T-cell (primary cell): ENCODE data around the gene COL23A1. TPM values are rescaled to one million over a fixed set of nuclear protein-coding genes. Genes with fewer than 3 reads are reported as not detected.

ENCODE experiments used
- ATAC-seq, 4 experiments: fragments of 200-7000 bp in 3 of 4; fragments of 150-1000 bp in 1 of 4; cut with Tn5 transposase; replicated peaks in 1 of 4; 1 replicate in 3 of 4; 2 replicates in 1 of 4; pipeline ENCODE4 v1.10.0; 2021; ENCODE audit warnings: moderate library complexity in 3 of 4, mild to moderate bottlenecking in 2 of 4, moderate number of reproducible peaks in 1 of 4
- CTCF ChIA-PET, 2 donors: fragments of 300-600 bp; sonication (Branson Sonifier 250); formaldehyde crosslinking; loops; one replicate each; lab custom pipeline; 2022; ENCODE audit warnings: antibody characterized with exemption in 2 of 2; lab: Charles Lee
- POLR2A ChIA-PET, 2 donors: fragments of 300-600 bp; sonication (Branson Sonifier 250); formaldehyde crosslinking; loops; one replicate each; lab custom pipeline; 2022; ENCODE audit warnings: antibody characterized with exemption in 2 of 2; lab: Charles Lee
- DNase-seq, 35 experiments: peaks; one replicate each; pipeline versions ENCODE4 v3.0.0 to v3.0.0-alpha.2; 2013 to 2023
- H3K27ac ChIP-seq: one replicate; pipeline ENCODE4 v1.5.1; 2013; ENCODE audit warnings: low read length
- H3K27me3 ChIP-seq, 2 experiments: replicated peaks in 1 of 2; 1 replicate in 1 of 2; 2 replicates in 1 of 2; pipeline versions ENCODE4 v1.6.1 to v1.7.0; 2013; ENCODE audit warnings: low read length in 1 of 2, mixed read lengths in 1 of 2; ENCODE audit not compliant: control insufficient read depth in 2 of 2, insufficient read depth in 2 of 2; ENCODE audit errors: extremely low read depth in 1 of 2
- H3K36me3 ChIP-seq, 2 donors: 1 replicate in 1 of 2; 2 replicates in 1 of 2; pipeline versions ENCODE4 v1.6.1 to v1.7.0; 2013; ENCODE audit warnings: low read length in 1 of 2; ENCODE audit not compliant: control insufficient read depth in 2 of 2, insufficient read depth in 1 of 2; ENCODE audit errors: extremely low read depth in 1 of 2
- H3K4me1 ChIP-seq, 2 experiments: 1 replicate in 1 of 2; 2 replicates in 1 of 2; pipeline versions ENCODE4 v1.6.1 to v1.7.0; 2013; ENCODE audit warnings: low read length in 2 of 2, mixed read lengths in 1 of 2; ENCODE audit not compliant: insufficient read depth in 2 of 2, control insufficient read depth in 1 of 2; ENCODE audit errors: extremely low read depth in 1 of 2
- H3K4me3 ChIP-seq, 2 donors: 1 replicate in 1 of 2; 2 replicates in 1 of 2; pipeline versions ENCODE4 v1.5.1 to v1.7.0; 2013; ENCODE audit warnings: mild to moderate bottlenecking in 2 of 2, low read length in 1 of 2, moderate library complexity in 1 of 2; ENCODE audit not compliant: control insufficient read depth in 1 of 2; ENCODE audit errors: extremely low read depth in 1 of 2
- H3K9me3 ChIP-seq: 2 replicates; pipeline ENCODE4 v1.7.0; 2013
- H3K27ac Mint-ChIP-seq, 2 donors: one replicate each; pipeline ENCODE4 v1.8.0; 2020 to 2021; ENCODE audit warnings: mild to moderate bottlenecking in 2 of 2, mixed read lengths in 2 of 2
- H3K27me3 Mint-ChIP-seq, 2 donors: one replicate each; pipeline ENCODE4 v1.8.0; 2021 to 2022; ENCODE audit warnings: mixed read lengths in 2 of 2
- H3K36me3 Mint-ChIP-seq: one replicate; pipeline ENCODE4 v1.8.0; 2021; ENCODE audit warnings: mixed read lengths
- H3K4me1 Mint-ChIP-seq, 3 donors: one replicate each; pipeline ENCODE4 v1.8.0; 2020 to 2022; ENCODE audit warnings: mixed read lengths in 3 of 3, mild to moderate bottlenecking in 1 of 3
- H3K4me3 Mint-ChIP-seq, 3 donors: one replicate each; pipeline ENCODE4 v1.8.0; 2020 to 2022; ENCODE audit warnings: mild to moderate bottlenecking in 3 of 3, mixed read lengths in 3 of 3, moderate library complexity in 3 of 3
- H3K9me3 Mint-ChIP-seq, 3 donors: one replicate each; pipeline ENCODE4 v1.8.0; 2020 to 2022; ENCODE audit warnings: mixed read lengths in 3 of 3
- WGBS: methylation state at CpG from one replicate; pipeline ENCODE4 v1.1.5; 2013; ENCODE audit warnings: missing lambda C conversion rate; ENCODE audit not compliant: insufficient coverage; 5-methylcytosine and 5-hydroxymethylcytosine counted together
- total RNA-seq, 35 experiments: library from RNA in 6 of 35; stranded (reverse) in 6 of 35; fragments of 120-200 nt in 1 of 35; gene quantifications; one replicate each; pipeline versions ENCODE4 v1.2.1 to v1.2.4 and lab custom pipeline; 2013 to 2026

The COL23A1 gene
- total RNA-seq, 5 donors from 2014 or later (not counting 1 experiment from before 2014, with no cell fraction given) = 0.07 to 0.13 TPM; not detected in 3

DNA sequence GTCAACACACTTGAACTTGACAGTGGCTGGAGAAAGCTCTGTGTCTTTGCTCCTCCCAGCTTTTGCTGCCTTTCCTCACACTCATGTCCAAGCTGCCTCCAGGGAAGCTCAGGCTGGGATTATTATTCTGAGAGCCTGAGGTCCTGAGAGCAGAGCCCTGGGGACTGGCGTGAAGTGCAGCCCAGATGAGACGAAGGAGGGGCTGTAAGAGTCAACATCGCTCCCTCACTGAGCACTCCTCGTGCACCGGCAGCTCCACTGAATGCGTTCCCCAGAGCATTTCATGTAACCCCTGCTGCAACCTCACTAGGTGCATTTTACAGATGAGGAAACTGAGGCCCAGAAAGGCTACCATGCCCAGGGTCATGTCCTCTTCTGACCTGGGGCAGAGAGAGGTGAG, 294.1 kb downstream of the COL23A1 start:
- no peak overlapping the region for H3K27ac Mint-ChIP-seq
- CTCF ChIA-PET = no interaction called here

DNA sequence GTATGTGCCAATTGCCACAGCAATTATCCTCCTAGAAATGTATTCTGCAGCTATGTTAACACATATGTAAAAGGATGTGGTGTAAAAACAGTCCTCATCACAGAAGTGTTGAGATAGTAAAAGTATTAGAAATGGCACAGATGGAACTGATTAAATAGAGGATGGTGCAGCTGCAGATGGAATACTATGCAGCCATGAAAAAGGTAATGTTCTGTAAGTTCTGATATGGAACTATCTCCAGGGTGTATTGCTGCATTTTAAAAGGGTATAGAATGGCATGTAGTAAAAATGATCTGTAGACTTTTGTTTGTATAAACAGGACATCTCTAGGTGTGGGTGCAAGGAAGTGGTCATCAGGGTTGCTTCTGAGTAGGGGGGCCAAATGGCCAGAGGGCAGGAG, 294.6 kb downstream of the COL23A1 start:
- ATAC-seq (no peak), DNase-seq (no peak)
- Histone ChIP-seq H3K4me3 (no peak overlapping the region), H3K27me3 (peaks cover 0 to 33% of the 10 kb centered on the region in 2 experiments), H3K4me1 (no peaks in the 10 kb centered on the region), H3K36me3 (no peaks in the 10 kb centered on the region), H3K9me3 (no peaks in the 10 kb centered on the region), H3K27ac (no peak overlapping the region)
- Mint-ChIP-seq H3K27ac (no peak overlapping the region), H3K4me3 (no peak overlapping the region), H3K4me1 (no peaks in the 10 kb centered on the region), H3K36me3 (no peaks in the 10 kb centered on the region), H3K9me3 (peaks cover 0 to 5% (median 0%) of the 10 kb centered on the region in 3 donors), H3K27me3 (peaks cover 8 to 14% of the 10 kb centered on the region in 2 donors)
- ChIA-PET POLR2A (no interaction called here), CTCF (no interaction called here)

More for the DNA sequence above, 294.1 kb downstream of the COL23A1 start:
- Histone ChIP-seq H3K4me1 (no peaks in the 10 kb centered on the region), H3K27me3 (peaks cover 0 to 30% of the 10 kb centered on the region in 2 experiments), H3K9me3 (no peaks in the 10 kb centered on the region), H3K36me3 (no peaks in the 10 kb centered on the region), H3K4me3 (no peak overlapping the region), H3K27ac (no peak overlapping the region)
- WGBS = 95% methylated on average over 6 of the region's 6 CpGs
- Mint-ChIP-seq H3K27me3 (peaks cover 8 to 13% of the 10 kb centered on the region in 2 donors), H3K4me1 (no peaks in the 10 kb centered on the region), H3K4me3 (no peak overlapping the region), H3K9me3 (peaks cover 3 to 5% (median 3%) of the 10 kb centered on the region in 3 donors), H3K36me3 (no peaks in the 10 kb centered on the region)
- ATAC-seq (no peak), DNase-seq (no peak)
- POLR2A ChIA-PET = no interaction called here

DNA sequence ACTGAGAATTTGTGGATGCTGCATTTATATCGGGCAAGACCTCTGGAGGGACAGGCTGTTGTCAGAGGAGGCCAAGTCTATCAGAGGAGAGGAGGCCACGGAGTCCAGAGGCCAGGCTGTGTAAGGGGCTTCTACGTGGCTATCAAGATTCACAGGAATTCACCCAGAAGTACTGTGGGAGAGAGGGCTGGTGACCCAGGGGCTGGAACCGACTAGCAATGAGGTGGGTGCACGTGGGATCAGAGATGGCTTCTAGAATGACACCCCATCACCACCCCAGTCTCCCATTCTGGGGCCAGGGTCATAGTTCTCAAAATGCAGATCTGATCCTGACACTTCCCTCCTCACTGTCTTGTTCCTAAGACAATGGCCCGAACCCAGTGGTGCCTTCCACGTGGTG, 296.4 kb downstream of the COL23A1 start:
- no peak for DNase-seq
- H3K4me1 Mint-ChIP-seq = no peaks in the 10 kb centered on the region
- no peak overlapping the region for H3K4me3 ChIP-seq
- H3K4me3 Mint-ChIP-seq = no peak overlapping the region
- CTCF ChIA-PET = no interaction called here
- H3K27ac Mint-ChIP-seq = no peak overlapping the region
- WGBS = 75% methylated on average over 3 of the region's 7 CpGs
- H3K9me3 Mint-ChIP-seq = peaks cover 0 to 5% (median 0%) of the 10 kb centered on the region in 3 donors
- no peaks in the 10 kb centered on the region for H3K4me1 ChIP-seq
- no peaks in the 10 kb centered on the region for H3K36me3 ChIP-seq
- H3K36me3 Mint-ChIP-seq = no peaks in the 10 kb centered on the region
- H3K27me3 Mint-ChIP-seq = peaks cover 12 to 22% of the 10 kb centered on the region in 2 donors
- H3K9me3 ChIP-seq = no peaks in the 10 kb centered on the region
- POLR2A ChIA-PET = no interaction called here
- H3K27me3 ChIP-seq = peaks cover 0 to 40% of the 10 kb centered on the region in 2 experiments
- ATAC-seq = no peak
- H3K27ac ChIP-seq = no peak overlapping the region

DNA sequence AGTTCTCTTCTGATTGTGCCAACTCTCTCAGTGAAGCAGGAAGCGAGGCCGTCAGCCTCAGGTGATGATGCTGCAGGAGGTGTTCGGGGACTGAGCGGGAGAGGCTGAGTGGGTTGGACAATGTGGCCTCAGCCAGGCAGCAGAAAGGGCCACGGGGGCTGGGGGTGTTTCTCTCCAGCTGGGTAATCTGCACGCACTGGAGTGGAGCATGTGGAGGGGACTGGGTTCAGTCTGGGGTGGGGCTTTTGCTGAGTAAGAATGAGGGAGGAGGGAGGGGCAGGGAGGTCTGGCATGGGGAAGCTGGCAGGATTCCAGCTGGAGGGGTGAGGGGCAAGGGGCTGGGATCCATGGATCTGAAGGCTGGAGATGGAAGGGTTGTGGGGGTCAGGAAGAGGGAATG, 296.8 kb downstream of the COL23A1 start:
- Histone ChIP-seq H3K4me3 (no peak overlapping the region), H3K4me1 (no peaks in the 10 kb centered on the region), H3K27me3 (peaks cover 0 to 44% of the 10 kb centered on the region in 2 experiments), H3K9me3 (no peaks in the 10 kb centered on the region), H3K27ac (no peak overlapping the region), H3K36me3 (no peaks in the 10 kb centered on the region)
- ChIA-PET POLR2A (no interaction called here), CTCF (no interaction called here)
- DNase-seq (no peak), ATAC-seq (no peak)
- peaks cover 12 to 24% of the 10 kb centered on the region in 2 donors for H3K27me3 Mint-ChIP-seq
- H3K4me3 Mint-ChIP-seq = no peak overlapping the region
- H3K9me3 Mint-ChIP-seq = peaks cover 0 to 5% (median 0%) of the 10 kb centered on the region in 3 donors
- WGBS = 65% methylated on average over 6 of the region's 6 CpGs
- no peak overlapping the region for H3K27ac Mint-ChIP-seq
- no peaks in the 10 kb centered on the region for H3K36me3 Mint-ChIP-seq
- H3K4me1 Mint-ChIP-seq = no peaks in the 10 kb centered on the region

DNA sequence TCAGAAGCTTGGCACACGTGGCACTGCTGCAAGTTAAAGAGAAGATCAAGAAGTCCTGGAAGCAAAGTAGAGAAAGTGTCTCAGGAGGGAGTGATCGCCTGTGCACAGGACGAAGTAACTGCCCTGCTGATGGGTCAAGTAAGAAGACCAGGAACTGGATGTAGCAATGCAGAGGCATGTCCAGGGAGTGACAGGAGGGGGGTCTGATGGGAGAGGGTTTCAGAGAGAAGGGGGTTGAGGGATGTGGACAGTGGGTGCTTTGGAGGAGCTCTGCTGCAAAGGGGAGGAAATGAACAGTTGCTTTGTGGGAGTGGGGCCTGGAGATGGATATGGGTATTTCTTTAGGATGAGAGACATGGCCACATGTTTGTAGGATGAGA, 297.4 kb downstream of the COL23A1 start:
- CTCF ChIA-PET = no interaction called here
- Mint-ChIP-seq H3K9me3 (peaks cover 0 to 5% (median 0%) of the 10 kb centered on the region in 3 donors), H3K4me3 (no peak overlapping the region), H3K27ac (no peak overlapping the region), H3K36me3 (no peaks in the 10 kb centered on the region), H3K4me1 (no peaks in the 10 kb centered on the region), H3K27me3 (peaks cover 12 to 28% of the 10 kb centered on the region in 2 donors)
- peaks cover 0 to 49% of the 10 kb centered on the region in 2 experiments for H3K27me3 ChIP-seq
- no peaks in the 10 kb centered on the region for H3K9me3 ChIP-seq
- H3K4me1 ChIP-seq = no peaks in the 10 kb centered on the region
- no peak for DNase-seq
- no peak overlapping the region for H3K27ac ChIP-seq
- POLR2A ChIA-PET = no interaction called here
- ATAC-seq = no peak
- no peaks in the 10 kb centered on the region for H3K36me3 ChIP-seq
- no peak overlapping the region for H3K4me3 ChIP-seq
- 77% methylated on average over 3 of the region's 3 CpGs for WGBS

DNA sequence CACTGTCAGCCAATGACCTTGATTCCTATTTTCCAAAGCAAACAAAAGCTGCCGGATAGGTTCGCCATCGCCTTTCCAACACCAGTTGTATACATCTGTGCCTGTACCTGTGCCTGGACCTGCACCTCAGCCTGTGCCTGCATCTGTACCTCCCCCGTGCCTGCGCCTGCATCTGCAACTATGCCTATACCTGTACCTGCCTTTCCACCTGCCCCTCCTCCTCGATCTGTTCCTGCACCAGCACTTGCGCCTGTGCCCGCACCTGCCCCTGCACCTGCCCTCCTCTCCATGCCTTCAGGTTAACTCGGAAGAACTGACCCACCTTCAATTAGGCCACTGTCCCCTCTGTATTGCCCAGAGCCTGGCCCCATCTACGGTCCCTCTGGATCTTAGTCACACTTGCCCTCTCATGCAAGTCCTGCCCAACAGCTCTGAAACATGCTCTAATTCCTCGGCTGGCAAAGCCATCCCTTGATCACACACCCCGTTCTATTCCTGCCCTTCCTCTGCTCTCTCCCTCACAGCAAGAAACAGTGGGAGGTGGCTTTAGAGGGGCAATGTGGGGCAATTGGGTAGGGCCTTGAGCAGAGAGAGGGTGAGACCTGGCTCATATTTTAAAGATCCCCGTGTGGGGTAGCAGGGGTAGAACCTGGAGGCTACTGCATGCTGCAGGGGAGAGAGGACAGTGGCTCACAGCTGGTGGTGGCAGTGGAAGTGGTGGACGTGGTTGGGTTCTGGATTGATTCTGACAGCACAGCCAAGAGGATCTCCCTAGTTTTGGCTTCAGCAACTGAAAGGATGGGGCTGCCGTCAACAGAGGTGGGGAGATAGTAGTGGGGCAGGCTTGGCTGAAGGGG, 298.0 kb downstream of the COL23A1 start:
- H3K27me3 ChIP-seq = peaks cover 0 to 55% of the 10 kb centered on the region in 2 experiments
- no peaks in the 10 kb centered on the region for H3K36me3 ChIP-seq
- H3K27ac ChIP-seq = no peak overlapping the region
- Mint-ChIP-seq H3K27me3 (peaks cover 12 to 34% of the 10 kb centered on the region in 2 donors), H3K36me3 (no peaks in the 10 kb centered on the region), H3K27ac (no peak overlapping the region), H3K4me1 (no peaks in the 10 kb centered on the region), H3K9me3 (peaks cover 0 to 5% (median 0%) of the 10 kb centered on the region in 3 donors), H3K4me3 (no peak overlapping the region)
- no peak overlapping the region for H3K4me3 ChIP-seq
- ATAC-seq = no peak
- H3K9me3 ChIP-seq = no peaks in the 10 kb centered on the region
- ChIA-PET POLR2A (no interaction called here), CTCF (no interaction called here)
- 91% methylated on average over 12 of the region's 15 CpGs for WGBS
- DNase-seq = no peak
- H3K4me1 ChIP-seq = no peaks in the 10 kb centered on the region
